Right lobe of liver (tissue), 4 donors: Measurements from ENCODE around the gene FGF18.

Source experiments
- POLR2A ChIP-seq: fragments of 450-650 bp; IDR thresholded peaks from one replicate; pipeline ENCODE4 v1.6.1; 2017; ENCODE audit warnings: antibody characterized with exemption, mild to moderate bottlenecking
- TF ChIP-seq, protein P1 (sequence below), 4 donors: fragments of 200-600 bp in 3 of 4; fragments of 450-650 bp in 1 of 4; IDR thresholded peaks; one replicate each; pipeline versions ENCODE4 v1.5.1 to v1.8.0; 2016 to 2022; ENCODE audit warnings: antibody characterized with exemption in 4 of 4, mild to moderate bottlenecking in 2 of 4
- donor health status: DM: no; HTN: no; CAD: no.
- donor health status: DM: no; HTN: no; CAD: no.
- donor health status: DM: no; HTN: yes; CAD: no.

DNA sequence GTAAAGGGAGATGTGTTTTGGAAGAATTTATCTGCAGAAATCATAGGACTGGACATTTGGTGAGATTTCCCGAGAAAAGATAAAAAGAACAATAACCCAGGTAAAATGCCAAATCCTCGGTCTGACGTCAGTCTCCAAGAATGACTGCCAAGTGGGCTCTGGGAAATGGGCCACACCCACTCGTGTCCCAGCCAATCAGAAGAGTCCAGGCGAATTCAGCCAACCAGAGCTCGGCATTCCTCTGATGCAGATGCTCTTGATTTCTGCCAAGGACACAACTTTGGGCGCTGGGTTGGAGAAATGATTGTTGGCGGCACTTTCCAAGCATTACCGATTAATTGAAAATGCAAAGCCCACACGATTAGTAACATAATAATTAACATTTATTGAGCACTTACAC, 73.3 kb downstream of the FGF18 start:
- TF ChIP-seq, protein P1, sequence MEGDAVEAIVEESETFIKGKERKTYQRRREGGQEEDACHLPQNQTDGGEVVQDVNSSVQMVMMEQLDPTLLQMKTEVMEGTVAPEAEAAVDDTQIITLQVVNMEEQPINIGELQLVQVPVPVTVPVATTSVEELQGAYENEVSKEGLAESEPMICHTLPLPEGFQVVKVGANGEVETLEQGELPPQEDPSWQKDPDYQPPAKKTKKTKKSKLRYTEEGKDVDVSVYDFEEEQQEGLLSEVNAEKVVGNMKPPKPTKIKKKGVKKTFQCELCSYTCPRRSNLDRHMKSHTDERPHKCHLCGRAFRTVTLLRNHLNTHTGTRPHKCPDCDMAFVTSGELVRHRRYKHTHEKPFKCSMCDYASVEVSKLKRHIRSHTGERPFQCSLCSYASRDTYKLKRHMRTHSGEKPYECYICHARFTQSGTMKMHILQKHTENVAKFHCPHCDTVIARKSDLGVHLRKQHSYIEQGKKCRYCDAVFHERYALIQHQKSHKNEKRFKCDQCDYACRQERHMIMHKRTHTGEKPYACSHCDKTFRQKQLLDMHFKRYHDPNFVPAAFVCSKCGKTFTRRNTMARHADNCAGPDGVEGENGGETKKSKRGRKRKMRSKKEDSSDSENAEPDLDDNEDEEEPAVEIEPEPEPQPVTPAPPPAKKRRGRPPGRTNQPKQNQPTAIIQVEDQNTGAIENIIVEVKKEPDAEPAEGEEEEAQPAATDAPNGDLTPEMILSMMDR (IDR thresholded peaks at IDR 0.05): no peak
- no peak for TF ChIP-seq POLR2A
